Neural crest cell (in vitro differentiated cells): Measurements from ENCODE around the gene CSNK1D. TPM values are rescaled to one million over a fixed set of nuclear protein-coding genes. Genes with fewer than 3 reads are reported as not detected.

Source experiments
- DNase-seq: peaks from one replicate; pipeline ENCODE4 v3.0.0; 2021; ENCODE audit warnings: low read depth, mixed read lengths, low spot score
- H3K27ac Mint-ChIP-seq: one replicate; pipeline ENCODE4 v1.8.0; 2021; ENCODE audit warnings: mild to moderate bottlenecking, mixed read lengths; ENCODE audit not compliant: unreplicated experiment
- H3K27me3 Mint-ChIP-seq: 2 replicates; pipeline ENCODE4 v1.8.0; 2021; ENCODE audit warnings: low read depth, mild to moderate bottlenecking, mixed read lengths
- H3K36me3 Mint-ChIP-seq: 2 replicates; pipeline ENCODE4 v1.8.0; 2021; ENCODE audit warnings: low read depth, mild to moderate bottlenecking, mixed read lengths
- H3K4me1 Mint-ChIP-seq: 2 replicates; pipeline ENCODE4 v1.8.0; 2021; ENCODE audit warnings: mixed read lengths
- H3K4me3 Mint-ChIP-seq: one replicate; pipeline ENCODE4 v1.8.0; 2021; ENCODE audit warnings: mild to moderate bottlenecking, mixed read lengths
- H3K9me3 Mint-ChIP-seq: 2 replicates; pipeline ENCODE4 v1.8.0; 2021; ENCODE audit warnings: mixed read lengths
- long read RNA-seq: library from polyadenylated mRNA; unstranded; transcript quantifications from one replicate; pipeline ENCODE4 v2.0.0, GENCODE V29; 2020
- total RNA-seq: library from RNA; stranded (reverse); gene quantifications from 2 replicates; pipeline ENCODE4 v1.2.1, GENCODE V29; 2021
- TF ChIP-seq, protein P1 (sequence below): fragments of 200-600 bp; sonication (generic); conservative IDR thresholded peaks from 2 replicates; pipeline ENCODE4 v1.5.0; 2021; ENCODE audit warnings: antibody characterized with exemption, mild to moderate bottlenecking

The CSNK1D gene
- total RNA-seq, result 163 and 165 TPM in 2 replicates
- long read RNA-seq, partial matches to known transcripts, result 1 of 10 reads
- long read RNA-seq, other reads (novel, unspliced or antisense), result 6 of 10 reads

- H3K36me3 Mint-ChIP-seq, result peaks cover 11% of the 10 kb centered on the region
- H3K27me3 Mint-ChIP-seq, result no peaks in the 10 kb centered on the region
- H3K4me3 Mint-ChIP-seq, result peak within 1 kb of the TSS; percentile 98
- TF ChIP-seq, protein P1, sequence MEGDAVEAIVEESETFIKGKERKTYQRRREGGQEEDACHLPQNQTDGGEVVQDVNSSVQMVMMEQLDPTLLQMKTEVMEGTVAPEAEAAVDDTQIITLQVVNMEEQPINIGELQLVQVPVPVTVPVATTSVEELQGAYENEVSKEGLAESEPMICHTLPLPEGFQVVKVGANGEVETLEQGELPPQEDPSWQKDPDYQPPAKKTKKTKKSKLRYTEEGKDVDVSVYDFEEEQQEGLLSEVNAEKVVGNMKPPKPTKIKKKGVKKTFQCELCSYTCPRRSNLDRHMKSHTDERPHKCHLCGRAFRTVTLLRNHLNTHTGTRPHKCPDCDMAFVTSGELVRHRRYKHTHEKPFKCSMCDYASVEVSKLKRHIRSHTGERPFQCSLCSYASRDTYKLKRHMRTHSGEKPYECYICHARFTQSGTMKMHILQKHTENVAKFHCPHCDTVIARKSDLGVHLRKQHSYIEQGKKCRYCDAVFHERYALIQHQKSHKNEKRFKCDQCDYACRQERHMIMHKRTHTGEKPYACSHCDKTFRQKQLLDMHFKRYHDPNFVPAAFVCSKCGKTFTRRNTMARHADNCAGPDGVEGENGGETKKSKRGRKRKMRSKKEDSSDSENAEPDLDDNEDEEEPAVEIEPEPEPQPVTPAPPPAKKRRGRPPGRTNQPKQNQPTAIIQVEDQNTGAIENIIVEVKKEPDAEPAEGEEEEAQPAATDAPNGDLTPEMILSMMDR, result no peak
- peak within 1 kb of the TSS; percentile 100 for H3K27ac Mint-ChIP-seq
- H3K4me1 Mint-ChIP-seq, result peaks cover 41% of the 10 kb centered on the region
- peak; percentile 90 for DNase-seq
- H3K9me3 Mint-ChIP-seq, result no peaks in the 10 kb centered on the region
Measured at GRCh38 chr17:82273327-82274133, at the start of gene CSNK1D. TSS of gene CSNK1D (minus strand) at chr17:82273700. CDS start at chr17:82273381, 319 bp downstream.

DNA sequence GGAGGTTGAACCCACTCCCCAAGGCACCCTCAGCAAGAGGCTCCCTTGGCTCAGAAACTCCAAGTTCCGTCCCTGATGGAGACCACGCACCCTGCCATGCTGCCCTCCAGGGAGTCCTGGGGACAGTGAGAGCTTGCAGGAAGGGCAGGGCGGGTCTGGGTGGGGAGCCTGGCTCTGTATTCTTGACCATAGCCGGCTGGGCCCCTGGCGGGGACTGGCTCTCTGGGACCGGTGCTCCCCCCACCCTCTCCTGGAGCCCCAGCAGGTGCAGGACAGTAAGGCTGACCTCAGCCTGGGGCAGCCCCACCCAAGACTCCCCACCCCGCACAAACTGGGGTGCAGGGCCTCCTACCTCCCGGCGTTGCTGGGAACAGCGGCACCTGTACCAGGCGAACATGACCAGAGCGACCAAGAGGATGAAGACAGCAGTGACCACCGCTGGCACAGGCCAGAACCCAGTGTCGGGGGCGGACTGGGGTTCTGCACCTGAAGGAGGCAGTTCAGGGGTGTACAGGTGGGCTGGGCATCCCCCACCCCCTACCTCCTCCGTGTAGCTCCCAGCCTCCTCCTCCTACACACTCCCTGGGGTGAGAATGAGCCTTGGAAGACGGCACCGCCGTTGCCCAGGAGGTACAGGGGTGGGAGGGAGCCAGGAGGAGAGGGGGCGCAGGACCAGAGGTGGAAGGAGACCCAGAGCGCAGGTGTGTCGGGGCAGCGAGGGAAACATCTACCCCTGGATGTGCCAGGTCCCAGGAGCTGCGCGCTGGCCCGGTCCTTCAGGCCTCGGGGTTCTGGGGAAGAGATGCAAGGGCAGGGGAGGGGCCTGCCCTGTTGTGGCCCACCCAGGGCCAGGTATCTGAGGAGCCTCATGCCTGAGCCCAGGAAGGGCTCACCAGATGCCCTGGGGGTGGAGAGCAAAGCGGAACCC, 49.3 kb upstream of the CSNK1D start:
- H3K27ac Mint-ChIP-seq, result no peak overlapping the region
- H3K27me3 Mint-ChIP-seq, result peaks cover 12% of the 10 kb centered on the region
- H3K36me3 Mint-ChIP-seq, result no peaks in the 10 kb centered on the region
- TF ChIP-seq, protein P1, result no peak
- no peak overlapping the region for H3K4me3 Mint-ChIP-seq
- peaks cover 6% of the 10 kb centered on the region for H3K4me1 Mint-ChIP-seq
- no peaks in the 10 kb centered on the region for H3K9me3 Mint-ChIP-seq
- no peak for DNase-seq

DNA sequence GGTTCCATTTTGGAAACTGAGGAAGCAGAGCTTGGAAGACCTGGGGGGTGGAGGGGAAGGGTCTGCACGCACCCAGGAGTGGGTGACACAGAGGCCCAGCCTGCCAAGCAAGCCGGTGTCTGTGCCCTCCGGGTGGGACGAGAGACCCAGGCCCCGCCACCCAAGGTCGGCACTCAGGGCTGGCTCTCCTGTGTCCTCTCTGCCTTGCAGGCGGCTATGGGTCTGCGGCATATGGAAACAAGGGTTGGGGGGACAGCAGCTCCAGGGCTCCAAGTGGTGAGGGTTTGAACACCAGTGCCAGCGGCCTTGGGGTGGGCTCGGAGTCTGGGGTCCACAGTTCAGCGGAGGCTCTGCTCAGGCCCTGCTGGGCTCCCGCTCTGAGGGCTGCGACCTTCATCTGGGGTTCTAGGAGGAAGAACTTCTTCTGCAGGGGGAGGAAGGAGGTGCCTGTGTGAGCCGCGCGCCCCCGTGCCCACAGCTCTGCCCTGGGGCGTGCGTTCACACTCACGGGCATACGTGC, 48.5 kb upstream of the CSNK1D start:
- Mint-ChIP-seq H3K4me3 (no peak overlapping the region), H3K27me3 (peaks cover 7% of the 10 kb centered on the region), H3K36me3 (no peaks in the 10 kb centered on the region), H3K4me1 (no peaks in the 10 kb centered on the region), H3K9me3 (no peaks in the 10 kb centered on the region), H3K27ac (no peak overlapping the region)
- TF ChIP-seq, protein P1, result no peak
- DNase-seq, result no peak

- Mint-ChIP-seq H3K27me3 (peaks cover 7% of the 10 kb centered on the region), H3K36me3 (no peaks in the 10 kb centered on the region), H3K4me3 (no peak overlapping the region), H3K4me1 (no peaks in the 10 kb centered on the region), H3K27ac (no peak overlapping the region), H3K9me3 (no peaks in the 10 kb centered on the region)
- peak; percentile 41 for DNase-seq
- TF ChIP-seq, protein P1, result peak; percentile 77
Measured at GRCh38 chr17:82320956-82321927, 47.7 kb upstream of the CSNK1D start.
